K562 (cell line): ENCODE data around the gene GPR39. TPM values are rescaled to one million over a fixed set of nuclear protein-coding genes. Genes with fewer than 3 reads are reported as not detected.

Source experiments
- ATAC-seq: fragments of 200-7000 bp; cut with Tn5 transposase; 3 replicates; pipeline ENCODE4 v1.9.1; 2020; ENCODE audit warnings: moderate library complexity
- BruUV-seq: library from RNA; stranded (reverse); fragments of 400-500 nt; replicated peaks from 2 replicates; lab custom pipeline; 2021; lab: Mats Ljungman, UMichigan
- CTCF ChIA-PET: fragments of 300-600 bp; formaldehyde crosslinking; extraction: SDS; loops from one replicate; lab custom pipeline; 2021; ENCODE audit warnings: low intra/inter-chr PET ratio; lab: Yijun Ruan, JAX
- POLR2A ChIA-PET: fragments of 300-600, 350-650 bp; sonication (Branson Sonifier 250); formaldehyde crosslinking; extraction: SDS; loops from one replicate; lab custom pipeline; 2021; ENCODE audit warnings: antibody characterized with exemption, inconsistent platforms; lab: Yijun Ruan, JAX
- DNase-seq, 4 experiments: peaks; one replicate each; pipeline versions ENCODE4 v3.0.0 to v3.0.0-alpha.2; 2011 to 2018; ENCODE audit warnings: low spot score in 3 of 4, mixed read lengths in 3 of 4; ENCODE audit errors: extremely low read depth in 1 of 4
- FAIRE-seq: peaks from 2 replicates; lab custom pipeline; 2011; peaks lifted over from hg19 to GRCh38; lab: Jason Lieb, UNC
- H2AFZ ChIP-seq: 2 replicates; pipeline ENCODE4 v1.6.0; 2011; ENCODE audit warnings: low read depth, low read length, control low read depth, inconsistent platforms
- H3K27ac ChIP-seq: fragments of 200-600 bp; 3 replicates; pipeline ENCODE4 v1.8.0; 2011; ENCODE audit warnings: low read depth, mild to moderate bottlenecking, control low read depth, inconsistent platforms, low read length, moderate library complexity, mixed read lengths; ENCODE audit errors: extremely low read depth
- H3K27me3 ChIP-seq, 2 experiments: fragments of 300-600 bp in 1 of 2; 2 replicates in 1 of 2; 3 replicates in 1 of 2; pipeline versions ENCODE4 v1.6.0 to v1.8.0; 2011; ENCODE audit warnings: inconsistent platforms in 2 of 2, low read length in 2 of 2, mild to moderate bottlenecking in 1 of 2, mixed read lengths in 1 of 2, moderate library complexity in 1 of 2; ENCODE audit not compliant: control insufficient read depth in 2 of 2, insufficient read depth in 2 of 2
- H3K36me3 ChIP-seq: fragments of 300-600 bp; 3 replicates; pipeline ENCODE4 v1.8.0; 2011; ENCODE audit warnings: mild to moderate bottlenecking, low read length, inconsistent platforms; ENCODE audit not compliant: control insufficient read depth, insufficient read depth
- H3K4me1 ChIP-seq, 2 experiments: fragments of 200-600 bp in 1 of 2; replicated peaks in 1 of 2; 2 replicates in 1 of 2; 3 replicates in 1 of 2; pipeline versions ENCODE4 v1.5.1 to v1.8.0; 2011; ENCODE audit warnings: inconsistent platforms in 2 of 2, low read length in 2 of 2, mild to moderate bottlenecking in 1 of 2, mixed read lengths in 1 of 2, moderate library complexity in 1 of 2; ENCODE audit not compliant: control insufficient read depth in 2 of 2, insufficient read depth in 2 of 2
- H3K4me2 ChIP-seq: 2 replicates; pipeline ENCODE4 v1.6.1; 2011; ENCODE audit warnings: low read length, control low read depth, inconsistent platforms, mixed read lengths; ENCODE audit not compliant: insufficient read depth
- H3K4me3 ChIP-seq: fragments of 200-600 bp; sonication (generic), shearing (Covaris generic); 2 replicates; pipeline ENCODE4 v1.5.1; 2016; ENCODE audit warnings: control low read depth, inconsistent platforms
- H3K79me2 ChIP-seq: fragments of 200-600 bp; 3 replicates; pipeline ENCODE4 v1.8.0; 2011; ENCODE audit warnings: low read length, inconsistent platforms; ENCODE audit not compliant: control insufficient read depth, insufficient read depth
- H3K9ac ChIP-seq, 2 experiments: 2 replicates each; pipeline versions ENCODE4 v1.6.0 to v1.6.1; 2011; ENCODE audit warnings: low read depth in 2 of 2, low read length in 2 of 2, control low read depth in 1 of 2, inconsistent platforms in 1 of 2, mild to moderate bottlenecking in 1 of 2, mixed read lengths in 1 of 2; ENCODE audit not compliant: insufficient read depth in 1 of 2
- H3K9me1 ChIP-seq: one replicate; pipeline ENCODE4 v1.6.0; 2011; ENCODE audit warnings: inconsistent platforms, mild to moderate bottlenecking, low read length, moderate library complexity; ENCODE audit not compliant: control insufficient read depth, insufficient read depth
- H3K9me3 ChIP-seq: replicated peaks from 2 replicates; pipeline ENCODE4 v1.5.1; 2011; ENCODE audit warnings: low read depth, low read length, inconsistent platforms; ENCODE audit not compliant: control insufficient read depth, insufficient read depth
- H4K20me1 ChIP-seq: replicated peaks from 2 replicates; pipeline ENCODE4 v1.6.1; 2011; ENCODE audit warnings: low read length, inconsistent platforms, mixed read lengths; ENCODE audit not compliant: control insufficient read depth, insufficient read depth
- CC2D1A ChIP-seq: fragments of 450-650 bp; IDR thresholded peaks from 2 replicates; pipeline ENCODE4 v1.6.1; 2017; ENCODE audit warnings: mild to moderate bottlenecking
- CEBPB ChIP-seq: fragments of 450-650 bp; IDR thresholded peaks from 2 replicates; pipeline ENCODE4 v1.6.1; 2016; ENCODE audit warnings: missing genetic modification characterization, missing compliant biosample characterization
- CEBPG ChIP-seq, 3 experiments: fragments of 200-800 bp in 1 of 3; sonication (Bioruptor generic) in 1 of 3; sonication (generic) in 1 of 3; formaldehyde crosslinking in 1 of 3; IDR thresholded peaks in 2 of 3; conservative IDR thresholded peaks in 1 of 3; 2 replicates each; pipeline versions ENCODE4 v1.6.1 to v1.8.0; 2016 to 2022; ENCODE audit warnings: missing compliant biosample characterization in 2 of 3, missing genetic modification characterization in 2 of 3, mild to moderate bottlenecking in 1 of 3, missing genetic modification reagents in 1 of 3
- HINFP ChIP-seq: fragments of 450-650 bp; conservative IDR thresholded peaks from 2 replicates; pipeline ENCODE4 v1.6.1; 2016; ENCODE audit warnings: missing genetic modification characterization, low read depth, mild to moderate bottlenecking, control low read depth, missing compliant biosample characterization
- MCM2 ChIP-seq: fragments of 450-650 bp; IDR thresholded peaks from 2 replicates; pipeline ENCODE4 v1.6.1; 2017; ENCODE audit warnings: low read depth, mild to moderate bottlenecking
- TARDBP ChIP-seq: fragments of 450-650 bp; IDR thresholded peaks from 2 replicates; pipeline ENCODE4 v1.6.1; 2016
- ZNF79 ChIP-seq: fragments of 250-450 bp; sonication (Bioruptor Pico); IDR thresholded peaks from 2 replicates; pipeline ENCODE4 v1.4.0; 2020; ENCODE audit warnings: low read depth, mild to moderate bottlenecking, moderate library complexity
- WGBS: fragments of 100-300 bp; shearing (Covaris generic); methylation state at CpG from one replicate; pipeline ENCODE4 v1.1.6; 2016; ENCODE audit warnings: low coverage, mixed read lengths; ENCODE audit not compliant: insufficient coverage; ENCODE audit errors: missing lambda C conversion rate; 5-methylcytosine and 5-hydroxymethylcytosine counted together
- in situ Hi-C: fragments of 300-500 bp; cut with MboI; formaldehyde crosslinking; loops from 4 replicates; pipeline ENCODE4 v1.15.0; 2018; ENCODE audit warnings: inconsistent platforms, mixed read lengths
- intact Hi-C: fragments of 100-400 bp; cut with micrococcal nuclease; formaldehyde crosslinking; loops from 2 replicates; pipeline ENCODE4 v1.14.2; 2022
- polyA plus RNA-seq, 8 experiments: library from polyadenylated mRNA; depleted of rRNA in 4 of 8; stranded (reverse) in 5 of 8; unstranded in 3 of 8; fragments of >200 nt; fragmentation: Nextera tagmentation in 2 of 8; fragmentation: Illumina TruSeq in 1 of 8; extraction: Ambion mirVana in 2 of 8; extraction: Trizol in 1 of 8; gene quantifications; 2 replicates each; pipeline versions ENCODE4 v1.2.1 to v1.2.3, GENCODE V29; 2011 to 2014; ENCODE audit warnings: inconsistent platforms in 1 of 8, missing spikeins in 1 of 8
- total RNA-seq, 7 experiments: library from RNA; depleted of rRNA in 6 of 7; stranded (reverse); fragments of >200 nt in 6 of 7; fragmentation: Illumina TruSeq in 2 of 7; extraction: Trizol in 2 of 7; gene quantifications; 2 replicates each; pipeline versions ENCODE4 v1.2.1 to v1.2.3, GENCODE V29; 2011 to 2021; ENCODE audit warnings: low replicate concordance in 1 of 7

Gene GPR39
- total and polyA plus RNA-seq, 9 of the 15 experiments (the other 6 are each of a cell fraction or from before 2014, with no cell fraction given) = 0.04 TPM; not detected in 8

- in situ Hi-C loops = no loop called here
- TF ChIP-seq TARDBP = no peak
- TF ChIP-seq ZNF79 (CRISPR knock-in tag) = no peak
- no peak for TF ChIP-seq HINFP (tag)
- no peak for TF ChIP-seq CC2D1A
- TF ChIP-seq MCM2 = no peak
- no peak for TF ChIP-seq CEBPG (CRISPR knock-in tag; IDR thresholded peaks at IDR 0.05)
- TF ChIP-seq CEBPG (tag; conservative IDR thresholded peaks at IDR 0.05 in 1 of 2, IDR thresholded peaks at IDR 0.05 in 1 of 2) = peak in 1 of 2 experiments; percentile 69; a peak in 2 of 4 replicates
- TF ChIP-seq CEBPB = peak; percentile 44; the same call in 1 of the 2 replicates
- TF ChIP-seq, all 486 proteins: peak for 2
- ChIA-PET CTCF (no interaction called here), POLR2A (no interaction called here)
- WGBS = 6% methylated on average over 4 of the region's 4 CpGs
- Histone ChIP-seq H3K36me3 (no peaks in the 10 kb centered on the region), H2AFZ (no peak overlapping the region), H3K27me3 (peaks cover 0 to 4% of the 10 kb centered on the region in 2 experiments; a peak in 2 of 5 replicates), H3K27ac (no peak overlapping the region), H3K9ac (no peak overlapping the region), H3K9me3 (no peaks in the 10 kb centered on the region), H3K4me3 (no peak overlapping the region), H3K9me1 (no peaks in the 10 kb centered on the region), H3K4me2 (no peak overlapping the region), H3K4me1 (no peaks in the 10 kb centered on the region), H4K20me1 (no peaks in the 10 kb centered on the region), H3K79me2 (no peaks in the 10 kb centered on the region)
- intact Hi-C loops = no loop called here
- BruUV-seq = no TSS peak
- no peak for ATAC-seq
- FAIRE-seq = no peak
- DNase-seq = no peak
Observed at GRCh38 chr2:132443106-132443505, 26.5 kb downstream of the GPR39 start.
